OCI-LY7 (cell line): ENCODE results near the gene OR2T11. TPM values are rescaled to one million over a fixed set of nuclear protein-coding genes. Genes with fewer than 3 reads are reported as not detected.

Source experiments
- BruUV-seq: library from RNA; stranded (reverse); fragments of 400-500 nt; replicated peaks from 2 replicates; lab custom pipeline; 2021; lab: Mats Ljungman, UMichigan
- CTCF ChIA-PET: fragments of 300-600 bp; sonication (Branson Sonifier 250); formaldehyde crosslinking; loops from one replicate; lab custom pipeline; 2022; ENCODE audit warnings: antibody characterized with exemption; ENCODE audit not compliant: unreplicated experiment; lab: Charles Lee
- POLR2A ChIA-PET: fragments of 300-600 bp; sonication (Branson Sonifier 250); formaldehyde crosslinking; loops from one replicate; lab custom pipeline; 2022; ENCODE audit warnings: antibody characterized with exemption; lab: Charles Lee
- DNase-seq: peaks from one replicate; pipeline ENCODE4 v3.0.0-alpha.2; 2015; ENCODE audit warnings: low spot score
- H2AFZ ChIP-seq: fragments of 200-600 bp; sonication (generic), shearing (Covaris generic); 2 replicates; pipeline ENCODE4 v1.6.1; 2014; ENCODE audit warnings: mild to moderate bottlenecking, antibody characterized with exemption, low read length, moderate library complexity
- H3K27ac ChIP-seq: fragments of 200-600 bp; sonication (generic); 2 replicates; pipeline ENCODE4 v1.5.1; 2014; ENCODE audit warnings: mixed run types, low read depth, mild to moderate bottlenecking, moderate library complexity, low read length, inconsistent platforms; ENCODE audit not compliant: poor library complexity, severe bottlenecking
- H3K36me3 ChIP-seq: fragments of 200-600 bp; sonication (generic); 2 replicates; pipeline ENCODE4 v1.6.1; 2014; ENCODE audit warnings: mild to moderate bottlenecking, antibody characterized with exemption, low read length, moderate library complexity, mixed read lengths; ENCODE audit not compliant: insufficient read depth
- H3K4me1 ChIP-seq: fragments of 200-600 bp; sonication (generic); 2 replicates; pipeline ENCODE4 v1.5.1; 2014; ENCODE audit warnings: mild to moderate bottlenecking, low read length; ENCODE audit not compliant: insufficient read depth, poor library complexity, severe bottlenecking
- H3K4me2 ChIP-seq: fragments of 200-600 bp; sonication (generic); 2 replicates; pipeline ENCODE4 v1.6.1; 2014; ENCODE audit warnings: mild to moderate bottlenecking, low read length
- H3K4me3 ChIP-seq: fragments of 200-600 bp; sonication (generic); 2 replicates; pipeline ENCODE4 v1.5.1; 2014; ENCODE audit warnings: mild to moderate bottlenecking, low read depth, low read length; ENCODE audit not compliant: poor library complexity, severe bottlenecking
- H3K79me2 ChIP-seq: fragments of 200-600 bp; sonication (generic); 2 replicates; pipeline ENCODE4 v1.6.1; 2016; ENCODE audit warnings: low read depth, mild to moderate bottlenecking, low read length, moderate library complexity, mixed read lengths; ENCODE audit not compliant: insufficient read depth
- H3K9me2 ChIP-seq: fragments of 200-600 bp; sonication (generic); 2 replicates; pipeline ENCODE4 v1.6.1; 2016; ENCODE audit warnings: mild to moderate bottlenecking, low read length, mixed read lengths; ENCODE audit not compliant: insufficient read depth
- H3K9me3 ChIP-seq: fragments of 200-600 bp; sonication (generic); 2 replicates; pipeline ENCODE4 v1.6.1; 2014; ENCODE audit warnings: mild to moderate bottlenecking, mixed run types, low read length, mixed read lengths
- H4K20me1 ChIP-seq: fragments of 200-600 bp; sonication (generic); 2 replicates; pipeline ENCODE4 v1.6.1; 2014; ENCODE audit warnings: mild to moderate bottlenecking, antibody characterized with exemption, low read length, moderate library complexity, mixed read lengths; ENCODE audit not compliant: insufficient read depth
- CTCF ChIP-seq: fragments of 200-600 bp; sonication (generic); conservative IDR thresholded peaks from 2 replicates; pipeline ENCODE4 v1.5.1; 2014; ENCODE audit warnings: mild to moderate bottlenecking, antibody characterized with exemption, low read length, moderate library complexity, mixed read lengths
- EZH2phosphoT487 ChIP-seq: fragments of 200-600 bp; sonication (generic); IDR thresholded peaks from 2 replicates; pipeline ENCODE4 v1.6.1; 2018; ENCODE audit warnings: low read depth, borderline replicate concordance, mild to moderate bottlenecking, mixed run types, antibody characterized with exemption, low read length, moderate library complexity, mixed read lengths
- intact Hi-C: fragments of 100-400 bp; cut with micrococcal nuclease; formaldehyde crosslinking; loops from one replicate; pipeline ENCODE4 v1.10.0; 2022; ENCODE audit not compliant: unreplicated experiment
- total RNA-seq, 2 experiments: library from RNA; depleted of rRNA in 1 of 2; stranded (reverse); fragments of >200 nt in 1 of 2; shearing (Covaris generic) in 1 of 2; gene quantifications; 2 replicates each; pipeline ENCODE4 v1.2.3, GENCODE V29; 2014 to 2022

OR2T11 gene
- total RNA-seq, 2 experiments from 2014 or later: not detected

DNA sequence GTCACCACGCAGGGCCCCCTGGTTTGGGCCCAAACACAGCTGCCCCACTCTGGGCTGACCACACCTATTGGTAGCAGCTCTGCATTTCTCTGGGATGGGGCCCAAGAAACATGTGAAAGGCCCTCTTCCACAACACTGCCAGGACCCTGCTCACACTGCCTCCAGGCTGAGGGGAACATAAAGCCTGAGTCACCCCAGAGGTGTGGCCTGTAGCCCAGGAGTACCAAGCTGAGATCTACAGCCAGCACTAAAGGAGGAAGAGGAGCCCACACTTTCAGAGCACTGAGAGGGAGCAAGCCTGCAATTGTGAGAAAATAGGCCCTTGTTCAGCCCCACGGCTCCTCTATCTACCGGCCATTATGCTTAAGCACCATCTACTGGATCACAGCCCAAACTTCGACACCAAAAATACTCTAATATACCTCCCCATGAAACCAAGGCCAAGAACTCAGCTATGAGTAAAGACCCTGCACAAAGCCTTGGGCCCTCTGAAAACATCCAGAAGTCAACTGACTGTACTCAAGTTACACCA, 22.9 kb downstream of the OR2T11 start:
- intact Hi-C loops: no loop called here
- Histone ChIP-seq H3K9me3 (no peaks in the 10 kb centered on the region), H3K27ac (no peak overlapping the region), H3K79me2 (no peaks in the 10 kb centered on the region), H2AFZ (no peak overlapping the region), H4K20me1 (no peaks in the 10 kb centered on the region), H3K9me2 (no peaks in the 10 kb centered on the region), H3K4me2 (no peak overlapping the region), H3K36me3 (no peaks in the 10 kb centered on the region), H3K4me1 (no peaks in the 10 kb centered on the region), H3K4me3 (no peak overlapping the region)
- no peak for DNase-seq
- POLR2A ChIA-PET: no interaction called here
- TF ChIP-seq EZH2phosphoT487: no peak
- CTCF ChIA-PET: no interaction called here
- no TSS peak for BruUV-seq

- Histone ChIP-seq H3K4me3 (no peak overlapping the region), H3K9me3 (no peaks in the 10 kb centered on the region), H3K27ac (no peak overlapping the region), H3K36me3 (no peaks in the 10 kb centered on the region), H3K4me2 (no peak overlapping the region), H3K79me2 (no peaks in the 10 kb centered on the region), H2AFZ (no peak overlapping the region), H3K4me1 (no peaks in the 10 kb centered on the region), H3K9me2 (no peaks in the 10 kb centered on the region), H4K20me1 (no peaks in the 10 kb centered on the region)
- ChIA-PET POLR2A (no interaction called here), CTCF (no interaction called here)
- intact Hi-C loops: no loop called here
- TF ChIP-seq CTCF (no peak), EZH2phosphoT487 (no peak)
- no TSS peak for BruUV-seq
- DNase-seq: no peak
Observed at GRCh38 chr1:248610301-248610700, 24.6 kb downstream of the OR2T11 start.

DNA sequence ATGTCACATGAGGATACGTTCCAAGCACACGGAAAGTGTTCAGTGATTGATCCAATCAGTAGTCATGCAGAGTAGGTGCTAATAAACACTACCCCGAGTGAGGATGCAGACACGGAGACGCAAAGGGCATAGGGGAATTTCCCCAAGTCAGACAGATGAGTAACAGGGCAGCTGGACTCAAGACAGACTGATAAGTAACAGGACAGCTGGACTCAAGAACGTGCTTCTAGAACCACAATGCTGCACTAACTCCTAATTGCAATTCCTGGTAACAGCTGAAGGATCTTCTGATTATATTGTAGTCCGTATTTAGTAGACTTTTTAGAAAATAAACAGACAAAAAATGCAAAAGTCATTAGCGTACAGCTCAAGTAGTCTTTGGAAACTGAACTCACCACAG, 35.5 kb downstream of the OR2T11 start:
- ChIA-PET POLR2A (no interaction called here), CTCF (no interaction called here)
- no peak for DNase-seq
- no peaks in the 10 kb centered on the region for H3K4me1 ChIP-seq
- no peak overlapping the region for H3K27ac ChIP-seq
- TF ChIP-seq EZH2phosphoT487 (no peak), CTCF (no peak)
- no peaks in the 10 kb centered on the region for H3K36me3 ChIP-seq
- H3K9me2 ChIP-seq: no peaks in the 10 kb centered on the region
- H3K4me3 ChIP-seq: no peak overlapping the region
- H3K79me2 ChIP-seq: no peaks in the 10 kb centered on the region
- H4K20me1 ChIP-seq: no peaks in the 10 kb centered on the region
- H3K9me3 ChIP-seq: no peaks in the 10 kb centered on the region
- no peak overlapping the region for H3K4me2 ChIP-seq
- intact Hi-C loops: no loop called here
- no peak overlapping the region for H2AFZ ChIP-seq
- BruUV-seq: no TSS peak
